GM21423 (cell line): ENCODE results near the gene HEATR5A.

Experiments used
- ATAC-seq: cut with Tn5 transposase; IDR thresholded peaks from one replicate; pipeline ENCODE4 v1.9.1; 2021; ENCODE audit warnings: mild to moderate bottlenecking, moderate library complexity; ENCODE audit not compliant: unreplicated experiment

HEATR5A gene

GRCh38 chr14:31428011-31428410, 7.7 kb upstream of the HEATR5A start:
- ATAC-seq = no peak

- no peak for ATAC-seq
These were observed 6.3 kb upstream of the HEATR5A start for GRCh38 chr14:31426663-31427062.

GRCh38 chr14:31425905-31426304, 5.6 kb upstream of the HEATR5A start:
- no peak for ATAC-seq

DNA sequence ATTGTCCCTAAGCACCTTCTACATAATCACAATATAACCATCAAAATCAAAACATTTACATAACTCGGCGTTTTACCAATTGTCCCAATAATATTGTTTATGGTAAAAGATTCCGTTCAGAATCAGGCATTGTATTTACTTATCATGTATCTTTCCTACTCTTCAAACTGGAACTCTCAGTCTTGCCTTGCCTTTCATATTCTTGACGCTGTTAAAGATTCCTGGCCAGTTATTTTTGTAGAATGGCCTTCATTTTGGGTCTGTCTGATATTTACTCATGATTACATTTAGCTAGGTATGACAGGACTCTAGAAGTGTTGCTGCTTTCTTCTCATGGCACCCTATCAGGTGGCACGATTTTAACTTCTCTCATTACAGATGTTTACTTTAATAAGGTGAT, 850 bp upstream of the HEATR5A start:
- ATAC-seq = no peak

DNA sequence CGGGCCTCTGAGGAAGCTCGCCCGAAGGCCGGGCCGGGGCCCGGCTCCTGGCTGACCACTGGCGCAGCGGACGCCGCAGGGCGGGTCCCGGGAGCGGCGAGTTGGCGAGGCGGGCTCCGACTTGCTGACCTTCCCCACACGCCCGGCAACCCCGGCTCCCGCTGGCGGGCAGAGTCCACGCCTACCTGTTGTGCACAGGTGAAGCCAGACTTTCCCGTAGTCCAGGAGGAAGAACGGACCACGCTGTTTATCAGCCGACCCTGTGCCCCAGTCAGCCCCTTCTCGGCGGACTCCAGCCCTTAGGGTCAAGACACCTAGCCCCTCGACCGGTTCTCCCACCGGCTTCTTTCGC, 407 bp downstream of the HEATR5A start:
- ATAC-seq = peak; percentile 25

DNA sequence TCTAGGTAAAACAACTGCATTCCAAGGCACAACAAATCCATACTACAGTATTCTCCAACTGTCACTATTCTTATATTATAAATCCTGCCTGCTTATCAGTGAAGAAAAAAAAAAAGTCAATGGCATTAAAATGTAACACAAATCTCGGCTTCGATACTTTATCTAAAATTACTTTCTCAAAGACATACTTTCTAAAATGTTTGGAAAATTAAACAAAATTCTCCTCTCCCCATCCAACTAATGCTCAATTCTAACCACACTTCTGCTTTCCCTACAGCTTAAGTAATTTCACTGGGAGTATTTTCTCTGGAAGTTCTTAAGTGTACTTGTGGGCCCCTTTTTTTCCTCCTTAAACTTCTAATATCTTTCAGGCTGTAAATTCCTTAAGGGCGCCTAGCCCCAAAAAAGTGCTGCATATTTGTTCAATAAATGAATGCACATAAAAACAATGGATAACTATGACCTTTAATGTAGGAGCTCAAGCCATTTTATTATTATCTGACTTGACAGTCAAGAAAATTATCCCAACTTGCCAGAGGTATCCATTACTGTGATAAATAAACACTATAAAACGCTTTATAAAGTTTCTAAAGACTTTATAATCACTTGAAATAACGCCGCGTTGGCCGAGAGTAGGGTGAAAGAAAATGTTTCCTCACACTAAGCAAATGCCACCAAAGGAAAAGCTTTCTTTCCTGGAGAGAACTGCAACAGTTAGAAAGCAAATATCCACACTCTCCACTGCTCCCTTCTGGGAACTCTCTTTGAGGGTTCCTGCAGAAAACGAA, 977 bp downstream of the HEATR5A start:
- ATAC-seq = no peak

DNA sequence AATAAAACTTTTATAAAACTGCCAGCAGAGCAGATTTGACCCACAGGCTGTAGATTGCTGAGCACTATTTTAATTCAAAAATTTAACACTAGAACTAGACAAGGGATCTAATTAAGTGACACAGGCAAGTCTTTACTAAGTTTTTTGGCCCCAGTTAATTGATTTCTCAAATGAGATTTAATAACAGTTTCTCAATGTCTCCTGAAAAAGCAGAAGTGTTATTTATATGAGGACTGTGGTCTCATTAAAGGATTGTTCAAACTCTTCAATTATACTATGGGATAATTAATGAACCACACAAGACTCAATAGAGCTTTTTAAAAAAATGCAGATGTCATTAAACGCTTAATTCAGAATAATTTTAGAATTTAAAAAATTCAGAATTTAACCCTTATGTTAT, 1.9 kb downstream of the HEATR5A start:
- ATAC-seq = no peak

DNA sequence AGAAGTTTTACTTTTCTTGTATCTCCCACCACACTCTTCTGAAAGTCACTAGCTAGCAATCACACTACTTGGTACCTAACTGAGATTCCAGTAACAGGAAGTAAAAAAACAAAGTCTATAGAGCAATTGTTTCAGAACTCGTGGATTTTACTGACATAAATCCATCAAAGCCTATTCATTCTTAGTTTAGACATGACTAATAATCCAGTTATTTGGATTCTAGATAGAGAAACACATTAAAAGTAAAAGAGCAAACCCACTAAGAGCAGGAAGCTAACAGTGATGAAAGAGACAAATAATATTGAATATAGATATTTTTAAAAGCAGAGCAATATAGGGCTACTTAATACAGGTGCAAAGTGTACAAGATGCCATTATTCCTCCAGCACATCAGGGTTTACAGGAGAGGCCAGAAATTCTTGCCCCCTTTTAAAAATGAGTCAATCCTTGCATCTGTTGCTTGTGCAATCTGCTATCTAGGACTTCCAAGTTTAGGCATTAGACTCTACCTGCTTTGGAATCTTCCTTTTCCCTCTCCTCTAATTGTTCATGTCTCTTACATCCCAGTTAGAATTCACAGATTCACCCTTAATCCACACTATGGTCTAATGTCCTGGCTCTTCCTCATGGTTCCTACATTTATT, 6.0 kb downstream of the HEATR5A start:
- no peak for ATAC-seq

DNA sequence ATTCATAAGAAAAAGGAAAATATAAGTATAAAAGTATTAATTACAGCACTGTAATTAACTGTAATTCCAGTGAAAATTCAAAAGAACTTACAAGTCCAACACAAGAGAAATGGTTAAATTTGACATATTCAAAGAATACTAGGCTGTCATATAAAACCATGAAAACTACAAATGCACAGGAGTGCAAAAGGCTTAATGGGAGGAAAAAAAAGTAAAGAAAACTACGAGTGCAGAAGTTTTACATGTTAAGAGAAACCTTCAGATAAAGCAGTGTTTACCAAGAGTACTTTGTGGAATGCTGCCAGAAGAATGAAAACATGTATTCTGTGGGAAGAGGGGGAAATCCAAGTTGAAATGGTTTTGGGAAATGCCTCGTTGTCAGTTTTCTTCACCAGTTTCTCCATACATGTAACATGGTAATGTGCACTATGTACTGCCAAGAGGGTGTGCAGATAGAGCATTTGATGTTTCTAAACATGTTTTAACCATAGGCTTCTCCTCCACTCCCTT, 9.1 kb downstream of the HEATR5A start:
- ATAC-seq = no peak

- ATAC-seq = no peak
These were observed 10.2 kb downstream of the HEATR5A start for GRCh38 chr14:31410048-31410650.

DNA sequence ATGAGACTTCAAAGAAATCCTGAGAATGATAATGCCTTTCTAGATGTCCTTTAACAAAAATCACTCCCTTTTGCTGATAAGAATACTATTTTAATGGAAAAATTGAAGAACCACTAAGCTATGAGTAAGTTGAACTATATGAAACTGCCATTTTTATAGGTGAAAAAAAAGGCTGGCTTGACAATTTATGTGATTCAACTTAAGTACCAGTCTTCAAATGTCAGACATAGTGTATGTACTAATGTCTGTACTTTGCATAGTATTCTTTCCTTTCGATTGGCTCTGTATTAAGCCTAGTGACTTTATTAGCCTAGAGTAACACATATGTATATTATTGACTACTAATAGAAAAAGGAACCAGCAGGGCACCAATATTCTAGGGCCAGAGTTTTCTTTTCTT, 11.9 kb downstream of the HEATR5A start:
- ATAC-seq = no peak

DNA sequence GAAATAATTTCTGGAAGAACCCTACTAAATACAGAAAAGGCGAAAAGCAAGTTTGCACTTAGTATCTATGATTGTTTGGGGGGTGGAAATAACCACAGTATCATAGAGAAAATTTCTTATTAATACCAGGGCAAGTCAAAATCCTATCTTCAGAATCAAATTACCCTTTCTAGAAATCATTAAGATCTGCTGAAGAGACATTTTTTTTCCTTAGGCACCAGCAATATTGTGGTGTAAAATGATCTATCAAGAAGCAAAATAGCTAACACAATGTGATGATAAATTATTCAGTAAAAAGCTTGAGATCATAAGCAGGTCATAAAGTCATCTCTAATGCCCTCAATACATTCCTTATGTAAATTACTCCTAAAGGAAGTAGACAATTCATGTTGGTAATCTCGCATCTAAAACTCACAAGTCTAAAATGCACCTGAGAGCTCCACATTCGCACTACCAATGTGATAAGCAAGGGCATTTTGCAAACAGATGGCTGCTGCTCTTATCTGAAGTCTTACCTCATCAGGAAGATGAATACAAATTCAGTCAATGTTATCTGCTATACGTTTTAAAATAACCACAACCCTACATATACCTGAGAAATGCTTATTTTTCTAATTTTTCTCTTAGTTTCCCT, 14.6 kb downstream of the HEATR5A start:
- ATAC-seq = no peak

DNA sequence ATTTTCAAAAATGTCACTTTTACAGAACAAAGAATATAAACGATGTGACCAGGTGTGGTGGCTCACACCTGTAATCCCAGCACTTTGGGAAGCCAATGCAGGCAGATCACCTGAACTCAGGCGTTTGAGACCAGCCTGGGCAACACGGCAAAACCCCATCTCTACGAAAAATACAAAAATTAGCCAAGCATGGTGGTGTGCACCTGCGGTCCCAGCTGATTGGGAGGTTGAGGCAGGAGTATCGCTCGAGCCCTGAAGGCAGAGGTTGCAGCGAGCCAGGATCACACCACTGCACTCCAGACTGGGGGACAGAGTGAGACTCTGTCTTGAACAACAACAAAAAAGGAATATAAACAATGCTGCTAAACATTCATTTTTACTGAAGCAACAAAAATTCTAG, 15.2 kb downstream of the HEATR5A start:
- ATAC-seq = no peak

DNA sequence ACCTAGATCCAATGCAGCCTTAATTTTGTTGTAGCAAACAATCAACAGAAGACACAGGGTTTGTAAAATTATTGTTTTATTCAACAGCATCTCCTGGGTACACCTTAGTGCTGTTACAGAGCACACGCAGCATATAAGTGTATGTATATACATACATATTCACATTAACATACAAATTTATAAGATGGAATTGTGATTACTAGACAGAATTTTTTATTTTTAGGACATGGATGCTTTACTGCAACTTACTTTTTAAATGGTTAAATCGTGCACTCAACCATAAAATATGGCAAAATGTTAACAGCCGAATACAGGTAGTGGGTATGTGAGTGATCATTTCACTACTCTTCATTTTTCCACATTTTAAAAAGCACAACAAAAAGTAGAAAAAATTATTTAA, 16.6 kb downstream of the HEATR5A start:
- no peak for ATAC-seq

DNA sequence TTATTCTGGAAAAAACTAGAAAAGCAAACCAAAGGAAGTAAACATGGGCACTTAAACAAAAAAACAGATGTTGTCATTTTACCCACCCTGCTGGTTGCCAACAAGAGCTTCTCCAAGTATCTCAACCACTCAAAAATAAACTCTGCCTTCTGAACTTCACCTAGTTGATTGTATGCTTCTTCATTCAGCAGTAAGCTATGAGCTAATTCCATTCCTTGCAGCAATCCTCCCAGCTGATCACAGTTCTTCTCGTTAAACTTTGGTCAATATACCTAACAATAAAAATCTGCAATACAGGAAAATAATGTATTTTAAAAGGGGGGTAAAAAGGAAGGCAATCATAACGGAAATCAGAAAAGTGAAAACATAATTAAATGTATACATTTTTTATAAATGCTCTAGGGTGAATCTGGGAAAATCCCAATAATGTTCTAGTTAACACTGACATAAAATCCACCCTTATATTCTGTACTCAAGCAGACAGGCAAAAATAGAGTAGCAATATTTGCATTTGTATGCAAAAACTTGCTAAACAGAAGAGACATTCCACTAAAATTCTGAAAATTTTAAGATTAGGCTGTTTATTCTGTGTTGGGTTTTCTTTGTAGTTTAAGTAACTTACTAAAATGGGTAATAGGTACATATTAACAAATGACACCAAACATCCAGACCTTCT, 17.4 kb downstream of the HEATR5A start:
- ATAC-seq = no peak

- no peak for ATAC-seq
These were observed 18.9 kb downstream of the HEATR5A start for GRCh38 chr14:31401369-31401932.

DNA sequence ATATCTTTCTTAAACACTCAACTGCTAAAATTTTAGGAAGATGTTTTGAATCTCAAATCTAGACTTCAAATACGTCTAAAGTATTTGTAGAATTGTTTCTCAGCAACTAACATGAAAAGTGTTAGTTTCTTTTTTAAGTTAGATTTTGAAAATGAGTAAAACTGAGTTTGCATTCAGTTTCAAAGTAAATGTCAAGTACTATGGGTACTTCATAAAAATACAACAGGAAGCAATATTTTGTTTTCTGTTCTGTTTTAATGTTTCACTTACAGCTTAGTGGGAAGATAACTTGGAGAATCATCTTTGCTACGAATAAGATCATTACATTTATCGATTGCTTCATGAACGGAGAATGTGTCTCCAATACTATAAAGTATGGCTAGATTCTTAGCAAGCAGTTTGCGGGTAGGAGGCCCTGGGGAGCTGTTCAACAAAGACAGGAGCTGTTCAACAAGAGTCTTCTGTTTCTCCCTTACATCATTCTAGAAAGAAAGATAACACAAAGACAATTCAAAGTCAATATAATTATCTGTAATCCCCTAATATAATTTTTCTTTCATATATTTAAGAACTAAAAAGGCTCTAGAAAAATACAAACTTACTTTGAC, 20.2 kb downstream of the HEATR5A start:
- ATAC-seq = no peak

- no peak for ATAC-seq
These were observed 24.7 kb downstream of the HEATR5A start for GRCh38 chr14:31395572-31396205.

DNA sequence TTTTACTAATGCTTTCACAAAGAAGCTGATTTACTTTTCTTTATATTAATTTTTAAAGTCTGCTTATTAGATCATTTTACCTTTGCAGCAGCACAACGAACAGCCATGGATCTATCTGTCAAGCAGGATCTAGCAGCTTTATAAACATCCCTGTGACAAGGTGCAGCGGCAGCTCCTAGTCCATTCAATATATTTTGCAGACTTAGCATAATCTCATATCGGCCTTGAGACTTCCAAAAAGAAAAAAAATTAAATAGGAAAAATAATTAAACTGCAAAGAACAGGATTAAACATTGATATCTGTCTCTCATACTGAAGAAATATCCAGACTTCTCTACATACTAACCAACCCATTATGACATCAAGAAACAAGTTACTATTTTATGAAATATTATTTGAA, 25.2 kb downstream of the HEATR5A start:
- ATAC-seq = no peak

- no peak for ATAC-seq
These were observed 28.3 kb downstream of the HEATR5A start for GRCh38 chr14:31391977-31392503.
